Activated CD4-positive, alpha-beta T cell treated with anti-CD3 and anti-CD28 coated beads, Interleukin-2, amount 10 ng/mL, durations not matched to agents 24 days and 14 days (primary cell): ENCODE data around the gene ZNF226. TPM values are rescaled to one million over a fixed set of nuclear protein-coding genes. Genes with fewer than 3 reads are reported as not detected.

ENCODE experiments used
- total RNA-seq: library from RNA; stranded (reverse); gene quantifications from 2 replicates; pipeline ENCODE4 v1.2.3, GENCODE V29; 2022

The ZNF226 gene
- total RNA-seq, 1 donor from 2014 or later = 12.3 TPM

Other genes starting within 250 kb of the ZNF226 start
- 9.4 and 10.3 TPM in 2 replicates for gene ZNF45, start 229.8 kb upstream of the ZNF226 start, total RNA-seq
- gene ZNF221, start 213.9 kb upstream of the ZNF226 start, total RNA-seq = 0.58 and 0.64 TPM in 2 replicates
- gene ZNF155, start 180.9 kb upstream of the ZNF226 start, total RNA-seq = 4.6 and 6.6 TPM in 2 replicates
- 2.4 and 4.5 TPM in 2 replicates for gene ZNF230, start 162.1 kb upstream of the ZNF226 start, total RNA-seq
- 1.1 and 1.8 TPM in 2 replicates for gene ZNF222, start 139.7 kb upstream of the ZNF226 start, total RNA-seq
- gene ZNF223, start 113.1 kb upstream of the ZNF226 start, total RNA-seq = 0.40 TPM in 1 of 2 replicates, not detected in the other
- 1.2 TPM in 2 replicates for gene ZNF284, start 92.9 kb upstream of the ZNF226 start, total RNA-seq
- 17.0 and 17.4 TPM in 2 replicates for gene ZNF224, start 70.7 kb upstream of the ZNF226 start, total RNA-seq
- 2.7 and 3.2 TPM in 2 replicates for gene ZNF225, start 51.7 kb upstream of the ZNF226 start, total RNA-seq
- 10.9 and 12.9 TPM in 2 replicates for gene ZNF234, start 23.5 kb upstream of the ZNF226 start, total RNA-seq
- 17.8 and 18.8 TPM in 2 replicates for gene ZNF227, start 47.4 kb downstream of the ZNF226 start, total RNA-seq
- 0.12 TPM in 1 of 2 replicates, not detected in the other for gene ZNF233, start 94.8 kb downstream of the ZNF226 start, total RNA-seq
- 2.8 and 3.1 TPM in 2 replicates for gene ZNF235, start 139.9 kb downstream of the ZNF226 start, total RNA-seq
- not detected in 2 replicates for gene ZNF112, start 191.6 kb downstream of the ZNF226 start, total RNA-seq
- not detected in 2 replicates for gene ZNF285, start 236.5 kb downstream of the ZNF226 start, total RNA-seq